Parathyroid adenoma (tissue), 2 donors: ENCODE results near the gene IL6.

ENCODE experiments used
- H2AFZ ChIP-seq: fragments of 300-600 bp; sonication (generic); one replicate; pipeline ENCODE4 v1.7.0; 2017; ENCODE audit warnings: antibody characterized with exemption, mild to moderate bottlenecking
- H3K27ac ChIP-seq: fragments of 300-600 bp; sonication (generic); one replicate; pipeline ENCODE4 v1.7.0; 2017
- H3K27me3 ChIP-seq: fragments of 300-600 bp; sonication (generic); one replicate; pipeline ENCODE4 v1.7.0; 2017; ENCODE audit warnings: low read length; ENCODE audit not compliant: control insufficient read depth, insufficient read depth
- H3K36me3 ChIP-seq: fragments of 300-600 bp; sonication (generic); one replicate; pipeline ENCODE4 v1.7.0; 2017; ENCODE audit warnings: low read length; ENCODE audit not compliant: control insufficient read depth, insufficient read depth
- H3K4me1 ChIP-seq: fragments of 300-600 bp; sonication (generic); one replicate; pipeline ENCODE4 v1.7.0; 2017; ENCODE audit warnings: control low read depth
- H3K4me2 ChIP-seq: fragments of 300-600 bp; sonication (generic); one replicate; pipeline ENCODE4 v1.7.0; 2017; ENCODE audit warnings: low read length
- H3K4me3 ChIP-seq: fragments of 300-600 bp; sonication (generic); one replicate; pipeline ENCODE4 v1.7.0; 2017; ENCODE audit warnings: low read depth, low read length
- H3K79me2 ChIP-seq: fragments of 300-600 bp; sonication (generic); one replicate; pipeline ENCODE4 v1.7.0; 2017; ENCODE audit warnings: control low read depth
- H3K9ac ChIP-seq: fragments of 300-600 bp; sonication (generic); one replicate; pipeline ENCODE4 v1.7.0; 2017; ENCODE audit warnings: mild to moderate bottlenecking
- H3K9me3 ChIP-seq: fragments of 300-600 bp; sonication (generic); one replicate; pipeline ENCODE4 v1.7.0; 2017; ENCODE audit warnings: low read length; ENCODE audit not compliant: control insufficient read depth
- TF ChIP-seq, protein P1 (sequence below): fragments of 300-600 bp; sonication (generic); IDR thresholded peaks from one replicate; pipeline ENCODE4 v1.7.0; 2017; ENCODE audit warnings: antibody characterized with exemption, mild to moderate bottlenecking
- donor health status: primary hyperparathyroidism.

Gene IL6

DNA sequence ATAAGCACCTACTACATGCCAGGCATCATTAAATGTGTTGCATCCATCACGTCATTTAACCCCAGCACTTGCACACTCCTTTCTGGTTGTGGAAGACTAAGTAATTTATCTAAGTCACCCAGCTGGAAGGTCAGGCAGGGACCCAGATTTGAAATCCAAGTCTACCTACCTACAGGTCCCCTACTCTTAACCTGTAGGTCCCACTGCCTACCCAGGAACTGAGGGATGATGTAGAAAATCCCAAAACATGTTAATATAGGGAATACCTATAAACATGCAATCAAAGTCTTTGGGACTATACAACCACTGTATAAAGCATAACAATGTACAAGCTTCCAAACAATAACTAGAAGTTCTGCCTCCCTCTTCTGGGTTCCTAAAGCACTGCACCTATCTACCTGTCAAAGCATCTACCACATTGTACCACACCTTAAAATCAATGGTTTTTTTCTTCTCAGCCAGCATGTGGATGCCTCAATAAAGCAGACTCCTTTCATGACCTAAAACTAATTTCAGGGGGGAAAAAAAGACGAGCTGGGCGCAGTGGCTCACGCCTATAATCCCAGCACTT lies 5.6 kb downstream of the IL6 start:
- H3K79me2 ChIP-seq, result no peaks in the 10 kb centered on the region

DNA sequence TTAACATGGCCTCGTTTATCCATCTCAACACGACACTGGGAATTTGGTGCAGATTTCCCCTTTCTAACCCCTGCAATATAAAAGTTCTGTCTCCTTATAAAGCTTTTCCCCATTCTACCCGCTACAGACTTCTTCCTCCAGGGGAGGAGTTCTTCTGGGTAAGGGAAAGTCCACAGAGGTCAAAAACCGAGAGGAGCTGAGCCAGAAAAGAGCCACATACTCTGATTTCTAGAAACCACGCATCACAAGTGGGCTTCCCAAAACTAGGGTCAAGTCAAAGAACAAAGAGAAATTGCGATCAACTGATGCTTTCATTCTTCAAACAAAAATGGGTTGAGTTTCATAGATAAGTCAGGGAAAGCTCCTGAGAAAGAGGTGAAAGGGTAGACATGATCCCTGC lies 6.8 kb downstream of the IL6 start:
- H3K36me3 ChIP-seq, result no peaks in the 10 kb centered on the region

More for the DNA sequence above, 5.6 kb downstream of the IL6 start:
- H3K36me3 ChIP-seq, result no peaks in the 10 kb centered on the region
- H3K27me3 ChIP-seq, result no peaks in the 10 kb centered on the region
- no peaks in the 10 kb centered on the region for H3K9me3 ChIP-seq
- no peak overlapping the region for H3K27ac ChIP-seq
- no peaks in the 10 kb centered on the region for H3K4me1 ChIP-seq
- H2AFZ ChIP-seq, result no peak overlapping the region
- no peak overlapping the region for H3K9ac ChIP-seq
- H3K4me2 ChIP-seq, result no peak overlapping the region
- TF ChIP-seq, protein P1, sequence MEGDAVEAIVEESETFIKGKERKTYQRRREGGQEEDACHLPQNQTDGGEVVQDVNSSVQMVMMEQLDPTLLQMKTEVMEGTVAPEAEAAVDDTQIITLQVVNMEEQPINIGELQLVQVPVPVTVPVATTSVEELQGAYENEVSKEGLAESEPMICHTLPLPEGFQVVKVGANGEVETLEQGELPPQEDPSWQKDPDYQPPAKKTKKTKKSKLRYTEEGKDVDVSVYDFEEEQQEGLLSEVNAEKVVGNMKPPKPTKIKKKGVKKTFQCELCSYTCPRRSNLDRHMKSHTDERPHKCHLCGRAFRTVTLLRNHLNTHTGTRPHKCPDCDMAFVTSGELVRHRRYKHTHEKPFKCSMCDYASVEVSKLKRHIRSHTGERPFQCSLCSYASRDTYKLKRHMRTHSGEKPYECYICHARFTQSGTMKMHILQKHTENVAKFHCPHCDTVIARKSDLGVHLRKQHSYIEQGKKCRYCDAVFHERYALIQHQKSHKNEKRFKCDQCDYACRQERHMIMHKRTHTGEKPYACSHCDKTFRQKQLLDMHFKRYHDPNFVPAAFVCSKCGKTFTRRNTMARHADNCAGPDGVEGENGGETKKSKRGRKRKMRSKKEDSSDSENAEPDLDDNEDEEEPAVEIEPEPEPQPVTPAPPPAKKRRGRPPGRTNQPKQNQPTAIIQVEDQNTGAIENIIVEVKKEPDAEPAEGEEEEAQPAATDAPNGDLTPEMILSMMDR, result no peak
- no peak overlapping the region for H3K4me3 ChIP-seq

DNA sequence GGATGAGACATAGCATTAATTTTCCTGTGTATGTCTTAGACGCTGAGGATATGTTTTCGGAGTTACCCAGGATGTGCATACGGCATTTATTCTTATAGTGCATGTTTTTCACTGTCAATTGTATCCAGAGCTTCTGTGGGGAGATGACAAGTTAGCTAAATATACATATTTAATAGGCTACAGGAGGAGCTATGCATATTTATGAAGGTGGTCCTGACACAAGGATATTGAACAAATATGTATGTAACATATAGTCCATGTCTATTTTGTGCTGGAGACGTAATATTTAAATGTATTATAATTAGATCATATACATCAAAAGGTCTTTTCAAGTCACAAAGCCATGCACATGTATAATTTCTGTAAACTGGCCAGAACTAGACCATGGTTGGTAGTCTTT lies 16.0 kb downstream of the IL6 start:
- Histone ChIP-seq H3K27ac (no peak overlapping the region), H3K9me3 (no peaks in the 10 kb centered on the region), H3K27me3 (no peaks in the 10 kb centered on the region), H3K9ac (no peak overlapping the region), H3K36me3 (no peaks in the 10 kb centered on the region), H3K4me2 (no peak overlapping the region), H2AFZ (no peak overlapping the region), H3K4me3 (no peak overlapping the region), H3K79me2 (no peaks in the 10 kb centered on the region), H3K4me1 (no peaks in the 10 kb centered on the region)
- TF ChIP-seq, protein P1, result no peak

More for the DNA sequence above, 6.8 kb downstream of the IL6 start:
- Histone ChIP-seq H3K4me2 (no peak overlapping the region), H3K4me1 (no peaks in the 10 kb centered on the region), H3K9me3 (no peaks in the 10 kb centered on the region), H3K4me3 (no peak overlapping the region), H3K79me2 (no peaks in the 10 kb centered on the region), H3K9ac (no peak overlapping the region), H3K27ac (no peak overlapping the region), H3K27me3 (no peaks in the 10 kb centered on the region), H2AFZ (no peak overlapping the region)
- TF ChIP-seq, protein P1, result no peak

DNA sequence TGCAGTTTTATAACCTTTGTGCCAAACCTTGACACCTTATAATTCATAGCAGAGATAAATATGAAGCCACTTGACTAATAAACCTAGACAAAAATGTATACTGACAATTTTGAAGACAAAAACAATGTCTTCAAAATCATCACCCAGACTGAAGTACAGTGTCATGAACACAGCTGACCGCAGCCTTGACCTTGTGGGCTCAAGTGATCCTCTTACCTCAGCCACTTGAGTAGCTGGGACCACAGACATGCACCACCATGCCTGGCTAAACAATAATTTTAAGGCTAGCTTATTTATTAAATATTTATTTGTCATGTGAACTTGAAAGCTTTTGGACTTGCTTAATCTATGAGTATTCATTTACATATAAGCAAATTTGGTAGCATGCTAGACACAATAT lies 24.3 kb downstream of the IL6 start:
- no peak overlapping the region for H3K9ac ChIP-seq
- H3K4me1 ChIP-seq, result no peaks in the 10 kb centered on the region
- no peak overlapping the region for H2AFZ ChIP-seq
- H3K4me3 ChIP-seq, result no peak overlapping the region
- no peaks in the 10 kb centered on the region for H3K79me2 ChIP-seq
- no peaks in the 10 kb centered on the region for H3K9me3 ChIP-seq
- H3K36me3 ChIP-seq, result no peaks in the 10 kb centered on the region
- H3K27ac ChIP-seq, result no peak overlapping the region
- no peaks in the 10 kb centered on the region for H3K27me3 ChIP-seq
- no peak overlapping the region for H3K4me2 ChIP-seq
- TF ChIP-seq, protein P1, result no peak

DNA sequence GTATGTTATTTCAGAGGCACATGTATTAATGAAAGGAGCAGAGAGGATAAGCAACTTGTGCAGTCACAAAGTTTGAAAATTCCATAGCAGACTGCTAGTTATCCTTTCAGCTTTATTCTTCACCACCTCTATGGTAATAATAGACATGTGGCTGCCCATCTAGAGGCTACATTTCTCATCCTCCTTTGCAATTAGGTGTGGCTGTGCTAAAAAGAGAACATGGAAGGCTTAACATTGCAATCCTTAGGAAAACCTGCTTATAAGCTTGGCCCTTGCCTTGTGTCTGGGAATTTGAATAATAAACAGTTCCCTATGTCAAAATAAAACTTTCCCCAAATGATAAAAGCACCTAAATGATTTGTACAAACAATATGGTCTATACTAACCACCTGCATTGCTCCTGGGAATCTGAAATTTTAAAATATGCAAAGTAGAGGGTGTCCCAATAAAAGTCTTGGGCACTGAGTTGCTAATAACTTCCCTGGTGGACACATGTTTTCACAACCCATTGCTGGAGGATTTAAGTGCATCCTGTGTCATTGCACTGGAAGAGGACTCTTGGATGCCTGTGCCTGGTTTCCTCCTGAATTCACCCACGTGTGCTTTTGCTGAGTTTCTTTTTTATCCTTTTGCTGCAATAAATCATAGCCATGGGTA lies 30.5 kb downstream of the IL6 start:
- Histone ChIP-seq H3K79me2 (no peaks in the 10 kb centered on the region), H3K4me3 (no peak overlapping the region), H3K9me3 (no peaks in the 10 kb centered on the region), H3K27ac (no peak overlapping the region), H2AFZ (no peak overlapping the region), H3K9ac (no peak overlapping the region), H3K4me1 (no peaks in the 10 kb centered on the region), H3K36me3 (no peaks in the 10 kb centered on the region), H3K4me2 (no peak overlapping the region), H3K27me3 (no peaks in the 10 kb centered on the region)
- TF ChIP-seq, protein P1, result no peak
